Activated T-helper 1 cell treated with anti-CD3 and anti-CD28 coated beads, Interleukin-12 subunit alpha, Interleukin-12 subunit beta, Interleukin-2, Interleukin-4 antibody, amounts not matched to agents 30 ng/mL and 10 ng/mL and 1 ng/mL, durations not matched to agents 14 hours and 24 hours and 36 hours (primary cell): Measurements from ENCODE around the gene DNAH2. TPM values are rescaled to one million over a fixed set of nuclear protein-coding genes. Genes with fewer than 3 reads are reported as not detected.

ENCODE experiments used
- DNase-seq: peaks from one replicate; pipeline ENCODE4 v3.0.0; 2021; ENCODE audit warnings: low spot score
- H3K27ac Mint-ChIP-seq: one replicate; pipeline ENCODE4 v1.8.0; 2021; ENCODE audit warnings: mild to moderate bottlenecking, mixed read lengths
- H3K27me3 Mint-ChIP-seq: one replicate; pipeline ENCODE4 v1.8.0; 2022; ENCODE audit warnings: mild to moderate bottlenecking, moderate library complexity, mixed read lengths; ENCODE audit not compliant: insufficient read depth
- H3K36me3 Mint-ChIP-seq: one replicate; pipeline ENCODE4 v1.8.0; 2021; ENCODE audit warnings: low read depth, mixed read lengths
- H3K4me1 Mint-ChIP-seq: one replicate; pipeline ENCODE4 v1.8.0; 2021; ENCODE audit warnings: low read depth, mixed read lengths
- H3K4me3 Mint-ChIP-seq: one replicate; pipeline ENCODE4 v1.8.0; 2021; ENCODE audit warnings: mild to moderate bottlenecking, moderate library complexity, mixed read lengths
- H3K9me3 Mint-ChIP-seq: one replicate; pipeline ENCODE4 v1.8.0; 2021; ENCODE audit warnings: mixed read lengths
- intact Hi-C: fragments of 100-400 bp; cut with micrococcal nuclease; formaldehyde crosslinking; loops from one replicate; pipeline ENCODE4 v1.15.1; 2024
- total RNA-seq: library from RNA; stranded (reverse); gene quantifications from 2 replicates; pipeline ENCODE4 v1.2.3, GENCODE V29; 2022

The DNAH2 gene
- total RNA-seq, 1 donor from 2014 or later = not detected

DNA sequence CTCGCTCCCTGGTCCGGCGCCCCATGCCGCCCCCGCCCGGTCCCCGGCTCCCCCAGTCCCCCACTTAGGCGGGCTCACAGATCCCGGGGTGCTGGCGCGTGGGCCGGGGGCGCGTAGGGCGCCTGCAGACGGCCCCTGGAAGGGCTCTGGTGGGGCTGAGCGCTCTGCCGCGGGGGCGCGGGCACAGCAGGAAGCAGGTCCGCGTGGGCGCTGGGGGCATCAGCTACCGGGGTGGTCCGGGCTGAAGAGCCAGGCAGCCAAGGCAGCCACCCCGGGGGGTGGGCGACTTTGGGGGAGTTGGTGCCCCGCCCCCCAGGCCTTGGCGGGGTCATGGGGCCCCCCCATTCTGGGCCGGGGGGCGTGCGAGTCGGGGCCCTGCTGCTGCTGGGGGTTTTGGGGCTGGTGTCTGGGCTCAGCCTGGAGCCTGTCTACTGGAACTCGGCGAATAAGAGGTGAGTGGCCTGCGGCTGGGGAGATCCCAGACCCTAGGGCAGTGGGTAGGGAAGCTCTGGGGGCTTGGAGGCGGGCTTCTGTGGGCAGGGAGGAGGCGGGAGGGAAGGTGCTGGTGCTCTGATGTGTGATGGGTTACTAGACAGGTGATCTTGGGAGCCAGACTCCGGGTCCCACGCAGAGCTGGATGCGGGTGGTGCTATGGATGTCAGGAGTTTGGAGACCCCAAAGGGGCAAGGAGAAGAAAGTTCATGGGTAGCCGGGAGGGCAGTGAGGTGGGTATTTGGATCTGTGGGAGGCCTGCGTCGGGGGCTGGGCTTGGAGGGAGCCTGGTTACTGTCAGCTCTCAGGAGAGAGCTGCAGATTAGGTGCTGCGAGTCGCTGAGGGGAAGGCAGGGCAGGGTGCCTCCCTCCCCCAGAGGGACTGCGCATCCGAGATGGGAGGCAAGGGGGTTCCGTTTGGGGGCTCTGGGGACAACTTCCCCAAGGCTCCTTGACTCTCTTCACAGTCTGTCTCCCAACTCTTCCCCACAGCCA lies 12.0 kb upstream of the DNAH2 start:
- intact Hi-C loops = no loop called here
- peaks cover 20% of the 10 kb centered on the region for H3K4me1 Mint-ChIP-seq

DNA sequence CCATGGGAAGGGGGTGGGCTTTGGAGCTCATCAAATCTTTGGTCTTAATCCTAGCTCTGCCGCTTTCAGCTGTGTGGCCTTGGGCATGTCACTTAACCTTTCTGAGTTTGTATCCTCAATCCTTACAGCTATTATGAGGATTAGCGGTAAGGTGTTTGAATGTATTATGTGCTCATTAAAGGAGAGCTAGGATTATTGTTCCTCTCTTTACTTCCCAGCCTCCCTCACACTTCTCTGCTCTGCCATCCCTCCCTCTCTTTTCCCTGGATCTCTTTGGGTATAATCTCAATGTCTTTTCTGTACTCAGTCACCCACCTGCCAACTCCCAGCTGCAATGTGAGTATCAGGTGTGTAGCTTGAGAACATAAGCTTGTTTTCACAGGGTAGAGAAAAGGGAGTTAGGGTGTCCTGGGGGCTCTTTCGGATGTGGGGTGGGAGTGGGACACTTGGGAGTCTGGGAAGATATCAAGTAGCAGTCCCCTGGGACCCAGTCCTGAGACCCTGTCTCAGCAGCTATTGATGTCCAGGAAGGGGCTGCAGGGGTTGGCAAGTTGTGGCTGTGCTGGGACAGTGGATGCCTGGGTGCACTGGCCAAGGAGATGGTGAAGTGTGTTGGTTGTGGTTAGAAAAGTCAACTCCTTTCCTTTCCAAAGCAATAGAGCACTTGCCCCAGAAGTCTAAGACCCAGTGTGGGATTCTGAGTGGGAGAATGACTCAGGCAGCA lies 10.8 kb upstream of the DNAH2 start:
- no peak for DNase-seq
- Mint-ChIP-seq H3K36me3 (peaks cover 10% of the 10 kb centered on the region), H3K27ac (no peak overlapping the region), H3K4me1 (peaks cover 24% of the 10 kb centered on the region), H3K4me3 (no peak overlapping the region), H3K9me3 (no peaks in the 10 kb centered on the region), H3K27me3 (peaks cover 33% of the 10 kb centered on the region)
- intact Hi-C loops = no loop called here

More for the DNA sequence above, 12.0 kb upstream of the DNAH2 start:
- DNase-seq = no peak
- no peak overlapping the region for H3K4me3 Mint-ChIP-seq
- H3K27ac Mint-ChIP-seq = peak overlapping the region; percentile 20
- H3K27me3 Mint-ChIP-seq = peaks cover 28% of the 10 kb centered on the region
- H3K9me3 Mint-ChIP-seq = no peaks in the 10 kb centered on the region
- peaks cover 12% of the 10 kb centered on the region for H3K36me3 Mint-ChIP-seq

DNA sequence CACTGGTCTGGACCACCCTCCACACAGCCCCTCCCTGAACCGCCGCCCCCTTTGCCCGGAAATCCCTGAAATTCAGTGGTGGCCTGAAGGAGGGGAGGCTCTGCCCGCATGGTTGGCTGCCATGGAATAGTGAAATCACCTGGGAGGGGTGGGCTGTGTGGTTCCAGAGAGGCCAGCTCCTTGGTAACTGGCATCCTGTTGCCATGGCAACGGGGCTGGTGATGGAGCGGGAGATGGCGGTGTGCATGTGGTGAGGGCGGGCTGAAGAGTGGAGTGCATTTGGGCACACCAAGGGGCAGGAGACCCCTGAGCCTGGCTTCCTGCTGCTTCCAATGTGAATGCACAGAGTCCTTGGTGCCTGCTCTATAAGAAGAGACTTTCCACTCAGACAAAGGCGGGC lies 10.1 kb upstream of the DNAH2 start:
- DNase-seq = no peak
- Mint-ChIP-seq H3K4me3 (no peak overlapping the region), H3K27me3 (peaks cover 35% of the 10 kb centered on the region), H3K27ac (no peak overlapping the region), H3K9me3 (no peaks in the 10 kb centered on the region), H3K36me3 (peaks cover 8% of the 10 kb centered on the region), H3K4me1 (peaks cover 24% of the 10 kb centered on the region)
- intact Hi-C loops = no loop called here

DNA sequence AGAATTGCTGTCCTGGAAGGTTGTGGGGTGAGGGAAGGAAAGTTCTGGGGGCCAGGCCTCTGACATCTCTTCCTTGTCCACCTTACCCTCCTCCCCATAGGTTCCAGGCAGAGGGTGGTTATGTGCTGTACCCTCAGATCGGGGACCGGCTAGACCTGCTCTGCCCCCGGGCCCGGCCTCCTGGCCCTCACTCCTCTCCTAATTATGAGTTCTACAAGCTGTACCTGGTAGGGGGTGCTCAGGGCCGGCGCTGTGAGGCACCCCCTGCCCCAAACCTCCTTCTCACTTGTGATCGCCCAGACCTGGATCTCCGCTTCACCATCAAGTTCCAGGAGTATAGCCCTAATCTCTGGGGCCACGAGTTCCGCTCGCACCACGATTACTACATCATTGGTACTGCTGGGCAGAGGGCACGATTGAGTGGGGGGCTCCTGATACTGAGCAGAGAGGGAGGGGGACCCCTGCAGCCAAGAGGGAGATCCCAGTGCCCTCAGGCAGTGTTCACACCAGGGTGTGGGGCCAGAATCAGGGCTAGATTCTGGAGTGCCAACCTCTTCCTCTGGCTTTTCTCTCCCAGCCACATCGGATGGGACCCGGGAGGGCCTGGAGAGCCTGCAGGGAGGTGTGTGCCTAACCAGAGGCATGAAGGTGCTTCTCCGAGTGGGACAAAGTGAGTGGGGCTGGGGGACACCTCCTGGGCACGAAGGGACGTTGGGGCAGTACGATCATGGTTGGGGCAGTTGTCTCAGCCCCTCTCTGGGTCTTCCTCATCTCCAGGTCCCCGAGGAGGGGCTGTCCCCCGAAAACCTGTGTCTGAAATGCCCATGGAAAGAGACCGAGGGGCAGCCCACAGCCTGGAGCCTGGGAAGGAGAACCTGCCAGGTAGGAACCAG lies 9.4 kb upstream of the DNAH2 start:
- Mint-ChIP-seq H3K36me3 (peaks cover 5% of the 10 kb centered on the region), H3K27me3 (peaks cover 38% of the 10 kb centered on the region), H3K4me3 (no peak overlapping the region), H3K9me3 (no peaks in the 10 kb centered on the region), H3K27ac (no peak overlapping the region), H3K4me1 (peaks cover 24% of the 10 kb centered on the region)
- no peak for DNase-seq
- intact Hi-C loops = no loop called here

DNA sequence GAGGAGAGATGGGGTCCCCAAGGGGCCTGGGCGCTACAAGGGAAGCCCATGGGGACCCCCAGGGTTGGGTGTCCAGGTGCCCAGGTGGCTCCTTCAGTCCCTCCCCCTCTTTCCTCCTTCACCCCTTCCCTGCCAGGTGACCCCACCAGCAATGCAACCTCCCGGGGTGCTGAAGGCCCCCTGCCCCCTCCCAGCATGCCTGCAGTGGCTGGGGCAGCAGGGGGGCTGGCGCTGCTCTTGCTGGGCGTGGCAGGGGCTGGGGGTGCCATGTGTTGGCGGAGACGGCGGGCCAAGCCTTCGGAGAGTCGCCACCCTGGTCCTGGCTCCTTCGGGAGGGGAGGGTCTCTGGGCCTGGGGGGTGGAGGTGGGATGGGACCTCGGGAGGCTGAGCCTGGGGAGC lies 8.5 kb upstream of the DNAH2 start:
- H3K36me3 Mint-ChIP-seq = peaks cover 3% of the 10 kb centered on the region
- H3K27me3 Mint-ChIP-seq = peaks cover 44% of the 10 kb centered on the region
- H3K4me3 Mint-ChIP-seq = no peak overlapping the region
- no peak for DNase-seq
- H3K9me3 Mint-ChIP-seq = no peaks in the 10 kb centered on the region
- H3K4me1 Mint-ChIP-seq = peaks cover 19% of the 10 kb centered on the region
- intact Hi-C loops = no loop called here
- H3K27ac Mint-ChIP-seq = no peak overlapping the region

DNA sequence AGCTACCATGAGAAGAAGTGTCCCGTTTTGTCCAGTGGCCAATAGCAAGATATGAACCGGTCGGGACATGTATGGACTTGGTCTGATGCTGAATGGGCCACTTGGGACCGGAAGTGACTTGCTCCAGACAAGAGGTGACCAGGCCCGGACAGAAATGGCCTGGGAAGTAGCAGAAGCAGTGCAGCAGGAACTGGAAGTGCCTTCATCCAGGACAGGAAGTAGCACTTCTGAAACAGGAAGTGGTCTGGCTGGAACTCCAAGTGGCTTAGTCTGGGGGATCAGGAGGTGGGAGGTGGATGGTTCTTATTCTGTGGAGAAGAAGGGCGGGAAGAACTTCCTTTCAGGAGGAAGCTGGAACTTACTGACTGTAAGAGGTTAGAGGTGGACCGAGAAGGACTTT lies 7.2 kb upstream of the DNAH2 start:
- peaks cover 10% of the 10 kb centered on the region for H3K4me1 Mint-ChIP-seq
- DNase-seq = no peak
- H3K9me3 Mint-ChIP-seq = no peaks in the 10 kb centered on the region
- intact Hi-C loops = no loop called here
- H3K4me3 Mint-ChIP-seq = no peak overlapping the region
- peaks cover 3% of the 10 kb centered on the region for H3K36me3 Mint-ChIP-seq
- H3K27me3 Mint-ChIP-seq = peaks cover 44% of the 10 kb centered on the region
- H3K27ac Mint-ChIP-seq = no peak overlapping the region

DNA sequence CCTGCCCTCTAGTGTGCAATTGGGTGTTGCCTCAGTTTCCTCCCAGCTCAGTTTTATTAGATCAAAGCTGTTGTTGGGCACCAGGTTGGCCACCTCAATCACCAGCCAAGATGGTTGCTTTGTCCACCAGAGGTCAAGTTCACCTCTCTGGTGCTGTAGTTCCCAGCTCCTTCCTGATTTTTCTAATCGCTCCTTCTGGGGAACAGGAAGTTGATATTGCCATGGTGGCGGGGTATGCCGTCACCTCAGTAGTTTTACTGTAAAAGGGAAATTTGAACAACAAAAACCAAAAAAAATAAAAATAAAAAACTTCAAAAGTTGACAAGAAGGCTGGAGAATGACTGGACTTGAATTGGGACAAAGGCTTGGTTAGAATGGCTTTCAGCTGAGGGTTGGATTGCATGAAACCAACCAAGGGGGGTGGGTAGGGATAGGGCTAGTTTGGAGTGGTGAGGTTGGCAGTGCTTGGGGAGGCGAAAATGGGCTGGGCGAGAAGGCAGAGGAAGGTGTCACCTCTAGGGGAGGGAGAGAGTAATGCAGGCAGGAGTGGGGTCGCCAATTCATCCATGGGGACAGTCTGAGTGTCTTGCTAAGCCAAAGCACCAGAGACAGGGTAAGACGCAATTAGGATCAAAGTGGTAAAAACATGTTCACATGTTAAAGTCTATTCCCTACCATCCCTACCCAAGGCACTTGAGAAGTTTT lies 6.3 kb upstream of the DNAH2 start:
- Mint-ChIP-seq H3K9me3 (no peaks in the 10 kb centered on the region), H3K27ac (no peak overlapping the region), H3K36me3 (no peaks in the 10 kb centered on the region), H3K4me1 (peaks cover 10% of the 10 kb centered on the region), H3K4me3 (no peak overlapping the region), H3K27me3 (peaks cover 46% of the 10 kb centered on the region)
- intact Hi-C loops = no loop called here
- no peak for DNase-seq

DNA sequence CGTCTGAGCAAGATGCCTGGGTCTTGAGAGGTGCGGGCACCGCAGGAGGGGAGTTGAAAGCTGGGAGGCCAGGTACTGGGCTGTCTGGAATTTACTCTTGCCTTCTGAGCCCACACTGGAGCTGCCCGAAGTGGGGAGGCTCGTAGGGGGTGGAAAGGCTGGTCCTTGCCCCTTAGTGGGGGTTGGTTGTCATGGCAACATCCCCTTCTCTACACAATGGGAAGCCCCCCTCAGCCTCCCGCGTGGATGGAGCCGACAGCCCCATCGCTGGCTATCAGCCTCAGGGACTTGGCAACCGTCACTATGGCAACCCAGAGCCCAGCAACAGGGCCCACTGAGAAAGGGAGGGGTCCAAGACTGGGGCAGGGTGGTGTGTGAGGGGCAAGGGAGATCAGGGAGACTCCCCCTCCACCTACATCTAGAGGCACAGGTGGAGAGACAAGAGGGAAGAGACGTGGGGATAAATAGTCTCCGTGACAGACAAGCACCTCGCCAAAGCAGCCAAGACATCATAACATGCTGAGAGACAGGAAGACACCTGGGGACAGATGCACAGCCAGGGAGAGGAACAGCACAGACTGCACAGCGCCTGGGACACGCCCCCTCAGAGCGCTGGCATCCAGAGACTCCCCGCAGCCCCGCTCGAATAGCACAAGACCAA lies 5.3 kb upstream of the DNAH2 start:
- Mint-ChIP-seq H3K27ac (no peak overlapping the region), H3K27me3 (peaks cover 45% of the 10 kb centered on the region), H3K9me3 (no peaks in the 10 kb centered on the region), H3K36me3 (no peaks in the 10 kb centered on the region), H3K4me3 (no peak overlapping the region), H3K4me1 (peaks cover 19% of the 10 kb centered on the region)
- intact Hi-C loops = no loop called here
- no peak for DNase-seq

DNA sequence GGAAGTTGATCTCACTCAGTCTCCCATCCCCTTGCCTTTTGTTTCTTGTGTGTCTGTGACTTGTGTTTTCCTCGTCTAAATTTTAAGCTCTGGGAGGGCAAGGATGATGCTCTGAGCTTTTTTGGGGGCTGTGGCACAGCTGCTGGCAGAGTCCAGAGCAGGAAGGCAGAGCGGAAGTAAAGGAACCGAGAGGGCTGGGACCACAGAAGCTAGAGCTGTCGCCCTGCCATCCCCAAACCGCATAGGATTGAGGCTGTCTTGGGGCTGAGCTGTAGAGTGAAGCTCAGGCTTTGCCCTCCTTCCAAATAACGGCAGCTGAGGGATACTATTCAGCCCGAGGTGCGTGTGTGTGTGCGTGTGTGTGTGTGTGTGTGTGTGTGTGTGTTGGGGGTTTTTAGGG lies 3.8 kb upstream of the DNAH2 start:
- Mint-ChIP-seq H3K36me3 (no peaks in the 10 kb centered on the region), H3K4me3 (no peak overlapping the region), H3K27me3 (peaks cover 53% of the 10 kb centered on the region), H3K9me3 (no peaks in the 10 kb centered on the region), H3K27ac (no peak overlapping the region), H3K4me1 (peaks cover 29% of the 10 kb centered on the region)
- DNase-seq = no peak
- intact Hi-C loops = no loop called here

DNA sequence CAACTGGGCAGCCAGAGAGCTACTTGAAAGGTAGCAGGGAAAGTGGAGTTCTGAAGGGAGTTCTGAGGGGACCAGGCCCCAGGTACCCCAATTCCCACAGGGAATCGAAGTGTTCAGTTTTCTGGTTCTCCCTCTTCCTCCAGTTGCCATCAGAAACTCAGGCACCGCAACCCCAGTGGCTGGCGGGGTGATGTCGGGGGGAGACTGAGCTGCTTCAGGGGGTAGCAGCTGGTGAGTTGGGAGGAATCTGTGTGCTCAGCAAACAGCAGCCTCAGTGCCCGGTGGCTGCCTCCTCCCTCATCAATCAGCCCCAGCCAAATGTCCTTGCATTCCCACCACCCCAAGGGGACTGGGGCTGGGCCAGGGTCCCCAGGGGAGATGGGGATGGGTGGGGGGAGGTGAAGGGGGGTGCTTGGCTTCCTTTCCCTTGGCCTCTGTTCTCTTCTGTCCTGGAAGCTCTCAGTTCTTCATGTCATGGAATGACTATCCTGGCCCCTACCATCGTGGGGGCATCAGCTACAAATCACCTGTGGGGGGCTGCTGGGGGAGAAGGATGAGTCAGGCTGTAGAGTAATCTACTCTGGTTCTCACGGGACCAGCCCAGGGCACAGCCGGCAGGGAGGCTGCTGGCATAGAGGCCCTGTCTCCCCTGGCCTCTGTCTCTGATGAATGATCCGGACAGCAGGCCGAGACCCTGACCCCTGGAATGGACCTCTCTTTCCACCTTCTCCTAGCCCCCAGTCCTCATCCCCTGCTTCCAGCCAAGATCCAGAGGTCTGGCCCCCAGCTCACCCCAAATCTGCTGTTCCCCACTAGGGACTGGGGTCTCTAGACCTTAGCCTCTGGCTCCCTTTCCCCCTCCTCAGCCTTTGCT lies 2.6 kb upstream of the DNAH2 start:
- Mint-ChIP-seq H3K27me3 (peaks cover 63% of the 10 kb centered on the region), H3K36me3 (no peaks in the 10 kb centered on the region), H3K9me3 (no peaks in the 10 kb centered on the region), H3K27ac (no peak overlapping the region), H3K4me3 (no peak overlapping the region), H3K4me1 (peaks cover 29% of the 10 kb centered on the region)
- intact Hi-C loops = no loop called here
- no peak for DNase-seq
